Upper lobe of right lung (tissue), 1 donor: ENCODE data around the gene HMGCLL1. TPM values are rescaled to one million over a fixed set of nuclear protein-coding genes. Genes with fewer than 3 reads are reported as not detected.
A peak's percentile ranks its signal among the peaks of the same experiment; 100 is the strongest.

Source experiments
- ATAC-seq: fragments of 200-7000 bp; cut with Tn5 transposase; one replicate; pipeline ENCODE4 v1.9.1; 2020; ENCODE audit warnings: mild to moderate bottlenecking, moderate library complexity
- DNase-seq: peaks from one replicate; pipeline ENCODE4 v3.0.0-alpha.2; 2020
- H3K27ac ChIP-seq: fragments of 200-600 bp; one replicate; pipeline ENCODE4 v1.8.0; 2022
- H3K27me3 ChIP-seq: fragments of 200-600 bp; one replicate; pipeline ENCODE4 v1.8.0; 2022; ENCODE audit warnings: mild to moderate bottlenecking
- H3K36me3 ChIP-seq: fragments of 200-600 bp; one replicate; pipeline ENCODE4 v1.8.0; 2022
- H3K4me1 ChIP-seq: fragments of 200-600 bp; one replicate; pipeline ENCODE4 v1.8.0; 2022
- H3K4me3 ChIP-seq: fragments of 200-600 bp; one replicate; pipeline ENCODE4 v1.8.0; 2022; ENCODE audit warnings: mild to moderate bottlenecking
- H3K9me3 ChIP-seq: fragments of 200-600 bp; one replicate; pipeline ENCODE4 v1.8.0; 2022
- intact Hi-C: fragments of 100-400 bp; cut with DNase I; formaldehyde crosslinking; loops from one replicate; pipeline ENCODE4 v1.11.0; 2022
- total RNA-seq: library from RNA; stranded (reverse); fragmentation: NEBNext Ultra II Directional; extraction: Animal tissue kit (Norgen Biotek cat#: 25700); gene quantifications from one replicate; pipeline ENCODE4 v1.2.1, GENCODE V29; 2021
- TF ChIP-seq, protein P1 (sequence below): fragments of 200-600 bp; IDR thresholded peaks from one replicate; pipeline ENCODE4 v1.8.0; 2022; ENCODE audit warnings: antibody characterized with exemption
- donor health status: DM: no; HTN: yes; CAD: no; lungs with severe emphysema.

The HMGCLL1 gene
- total RNA-seq, 1 donor from 2014 or later = 4.2 TPM

DNA sequence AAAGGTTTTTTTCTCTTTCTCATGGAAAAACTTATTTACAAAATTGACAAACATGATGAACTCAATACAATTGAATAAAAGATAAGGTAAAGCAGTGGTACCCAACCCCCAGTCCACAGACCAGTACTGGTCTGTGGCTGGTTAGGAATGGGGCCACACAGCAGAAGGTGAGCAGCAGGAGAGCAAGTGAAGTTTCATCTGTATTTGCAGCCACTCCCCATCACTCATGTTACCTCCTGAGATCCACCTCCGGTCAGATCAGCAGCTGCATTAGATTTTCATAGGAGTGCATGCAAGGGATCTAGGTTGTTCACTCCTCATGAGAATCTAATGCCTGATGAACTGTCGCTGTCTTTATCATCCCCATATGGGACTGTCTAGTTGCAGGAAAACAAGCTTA lies 47.5 kb downstream of the HMGCLL1 start:
- Histone ChIP-seq H3K36me3 (no peaks in the 10 kb centered on the region), H3K4me1 (no peaks in the 10 kb centered on the region), H3K4me3 (no peak overlapping the region), H3K27me3 (no peaks in the 10 kb centered on the region), H3K27ac (no peak overlapping the region), H3K9me3 (no peaks in the 10 kb centered on the region)
- ATAC-seq = no peak
- TF ChIP-seq, protein P1, sequence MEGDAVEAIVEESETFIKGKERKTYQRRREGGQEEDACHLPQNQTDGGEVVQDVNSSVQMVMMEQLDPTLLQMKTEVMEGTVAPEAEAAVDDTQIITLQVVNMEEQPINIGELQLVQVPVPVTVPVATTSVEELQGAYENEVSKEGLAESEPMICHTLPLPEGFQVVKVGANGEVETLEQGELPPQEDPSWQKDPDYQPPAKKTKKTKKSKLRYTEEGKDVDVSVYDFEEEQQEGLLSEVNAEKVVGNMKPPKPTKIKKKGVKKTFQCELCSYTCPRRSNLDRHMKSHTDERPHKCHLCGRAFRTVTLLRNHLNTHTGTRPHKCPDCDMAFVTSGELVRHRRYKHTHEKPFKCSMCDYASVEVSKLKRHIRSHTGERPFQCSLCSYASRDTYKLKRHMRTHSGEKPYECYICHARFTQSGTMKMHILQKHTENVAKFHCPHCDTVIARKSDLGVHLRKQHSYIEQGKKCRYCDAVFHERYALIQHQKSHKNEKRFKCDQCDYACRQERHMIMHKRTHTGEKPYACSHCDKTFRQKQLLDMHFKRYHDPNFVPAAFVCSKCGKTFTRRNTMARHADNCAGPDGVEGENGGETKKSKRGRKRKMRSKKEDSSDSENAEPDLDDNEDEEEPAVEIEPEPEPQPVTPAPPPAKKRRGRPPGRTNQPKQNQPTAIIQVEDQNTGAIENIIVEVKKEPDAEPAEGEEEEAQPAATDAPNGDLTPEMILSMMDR = no peak
- DNase-seq = no peak
- intact Hi-C loops = no loop called here

DNA sequence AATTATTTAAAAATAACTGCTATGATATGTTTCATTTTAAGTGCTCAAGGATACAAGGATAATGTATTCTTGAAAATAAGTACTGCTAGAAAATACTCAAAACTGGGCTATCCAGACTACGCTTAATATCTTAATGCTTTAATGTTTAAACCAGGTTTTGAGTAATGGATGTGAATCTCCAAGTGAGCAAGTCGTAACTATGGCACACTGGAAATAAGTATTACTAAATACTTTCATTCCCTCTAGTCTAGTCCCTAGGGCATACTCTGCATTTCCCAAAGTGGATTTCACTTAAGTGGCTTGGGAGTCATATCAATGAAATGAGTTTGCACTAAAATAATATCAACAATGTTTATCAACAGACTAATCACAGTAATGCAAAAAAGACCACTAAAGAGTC lies 48.1 kb downstream of the HMGCLL1 start:
- Histone ChIP-seq H3K4me3 (no peak overlapping the region), H3K27ac (no peak overlapping the region), H3K27me3 (no peaks in the 10 kb centered on the region), H3K36me3 (no peaks in the 10 kb centered on the region), H3K4me1 (no peaks in the 10 kb centered on the region), H3K9me3 (no peaks in the 10 kb centered on the region)
- TF ChIP-seq, protein P1 = no peak
- DNase-seq = no peak
- intact Hi-C loops = no loop called here
- ATAC-seq = no peak

DNA sequence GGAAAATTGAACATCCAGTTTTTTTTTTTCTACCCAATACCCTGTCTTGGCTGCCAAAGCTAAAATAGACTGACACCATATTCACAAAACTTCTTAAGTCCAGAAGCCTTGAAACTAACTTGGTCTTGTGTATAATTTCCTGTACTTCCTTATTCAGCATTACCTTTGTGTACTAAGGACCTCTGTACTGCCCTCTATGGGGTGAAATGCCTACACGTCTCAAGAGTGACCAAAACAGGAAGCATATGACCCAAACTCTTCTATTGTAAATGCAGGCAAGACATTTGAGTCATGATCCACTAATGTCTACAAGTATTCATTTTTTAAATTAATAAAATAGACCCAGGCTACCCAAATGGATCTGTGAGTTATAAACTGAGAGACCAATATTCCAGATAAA lies 50.4 kb downstream of the HMGCLL1 start:
- H3K36me3 ChIP-seq = no peaks in the 10 kb centered on the region
- TF ChIP-seq, protein P1 = no peak
- H3K9me3 ChIP-seq = no peaks in the 10 kb centered on the region
- DNase-seq (no peak), ATAC-seq (peak; percentile 76)
- H3K27me3 ChIP-seq = no peaks in the 10 kb centered on the region
- intact Hi-C loops = no loop called here
- H3K4me3 ChIP-seq = no peak overlapping the region
- H3K27ac ChIP-seq = no peak overlapping the region
- no peaks in the 10 kb centered on the region for H3K4me1 ChIP-seq

DNA sequence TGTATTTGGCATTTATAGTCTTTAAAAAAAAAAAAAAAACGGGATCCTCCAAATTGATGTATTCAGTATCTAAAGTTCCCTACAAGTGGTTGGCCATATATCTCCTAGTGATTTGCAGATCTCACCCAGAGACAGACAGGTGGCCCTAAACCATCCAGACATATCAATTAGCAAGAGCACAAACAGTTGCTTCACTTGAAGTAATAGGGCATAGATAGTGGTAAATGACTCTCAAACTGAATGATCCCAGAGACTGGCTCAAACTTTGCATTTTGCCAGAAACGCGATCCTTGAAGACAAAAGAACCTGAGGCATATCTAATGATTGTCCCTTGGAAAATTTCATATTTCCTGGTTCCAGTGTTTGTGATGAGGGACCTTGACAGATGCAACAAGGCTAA lies 54.6 kb downstream of the HMGCLL1 start:
- ATAC-seq (no peak), DNase-seq (no peak)
- TF ChIP-seq, protein P1 = no peak
- intact Hi-C loops = no loop called here
- Histone ChIP-seq H3K27ac (no peak overlapping the region), H3K9me3 (no peaks in the 10 kb centered on the region), H3K36me3 (no peaks in the 10 kb centered on the region), H3K4me3 (no peak overlapping the region), H3K4me1 (no peaks in the 10 kb centered on the region), H3K27me3 (no peaks in the 10 kb centered on the region)

DNA sequence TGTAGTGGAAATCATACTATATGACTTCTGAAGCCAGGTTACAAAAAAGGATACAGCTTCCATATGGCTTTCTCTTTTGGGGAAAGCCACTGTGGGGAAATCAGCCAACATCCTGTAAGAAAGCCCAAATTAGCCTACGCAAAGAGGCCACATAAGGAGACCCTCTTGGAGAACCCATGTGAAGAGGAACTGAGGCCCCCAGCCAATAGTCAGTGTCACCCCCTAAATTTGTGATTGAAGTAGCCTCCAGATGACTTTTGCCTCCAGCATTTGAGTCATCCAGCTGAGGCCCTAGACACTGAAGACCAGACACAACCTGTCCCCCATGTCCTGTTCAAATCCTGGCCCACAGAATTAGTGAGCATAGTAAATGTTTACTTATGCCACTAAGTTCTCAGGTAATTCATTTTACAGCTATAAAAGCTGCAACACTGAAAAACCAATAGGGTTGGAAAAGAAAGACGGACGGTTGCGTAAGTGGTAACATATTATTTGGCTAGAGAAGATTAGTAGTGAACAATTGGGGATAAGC lies 60.4 kb downstream of the HMGCLL1 start:
- Histone ChIP-seq H3K4me1 (no peaks in the 10 kb centered on the region), H3K27ac (no peak overlapping the region), H3K36me3 (no peaks in the 10 kb centered on the region), H3K9me3 (no peaks in the 10 kb centered on the region), H3K27me3 (no peaks in the 10 kb centered on the region), H3K4me3 (no peak overlapping the region)
- DNase-seq = no peak
- no peak for ATAC-seq
- intact Hi-C loops = no loop called here
- TF ChIP-seq, protein P1 = no peak

DNA sequence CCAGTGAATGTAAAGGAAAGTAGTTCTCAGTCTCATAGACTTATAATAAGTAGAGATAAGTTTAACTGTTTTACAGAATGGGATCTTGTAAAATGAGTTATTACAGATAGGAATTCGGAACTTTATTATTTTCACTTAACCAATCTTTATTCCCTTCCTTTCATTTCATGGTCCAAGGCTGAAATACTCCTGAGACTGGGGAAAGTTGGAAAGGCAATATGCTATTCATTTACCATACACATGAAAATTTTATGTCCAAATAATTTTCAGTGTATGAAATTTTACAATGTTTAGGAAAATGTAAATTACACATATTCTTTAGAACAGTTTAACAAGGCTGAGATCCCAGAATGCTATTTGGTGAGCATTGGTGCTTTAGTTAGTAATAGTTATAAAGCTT lies 62.3 kb downstream of the HMGCLL1 start:
- Histone ChIP-seq H3K27ac (no peak overlapping the region), H3K9me3 (no peaks in the 10 kb centered on the region), H3K4me3 (no peak overlapping the region), H3K27me3 (no peaks in the 10 kb centered on the region), H3K36me3 (no peaks in the 10 kb centered on the region), H3K4me1 (no peaks in the 10 kb centered on the region)
- TF ChIP-seq, protein P1 = no peak
- intact Hi-C loops = no loop called here
- ATAC-seq (no peak), DNase-seq (no peak)
